ENCODE measurements around the gene AATK. TPM values are rescaled to one million over a fixed set of nuclear protein-coding genes. Genes with fewer than 3 reads are reported as not detected.

AATK gene
- total RNA-seq, 2 experiments from 2014 or later: 0.15 to 0.38 TPM

DNA sequence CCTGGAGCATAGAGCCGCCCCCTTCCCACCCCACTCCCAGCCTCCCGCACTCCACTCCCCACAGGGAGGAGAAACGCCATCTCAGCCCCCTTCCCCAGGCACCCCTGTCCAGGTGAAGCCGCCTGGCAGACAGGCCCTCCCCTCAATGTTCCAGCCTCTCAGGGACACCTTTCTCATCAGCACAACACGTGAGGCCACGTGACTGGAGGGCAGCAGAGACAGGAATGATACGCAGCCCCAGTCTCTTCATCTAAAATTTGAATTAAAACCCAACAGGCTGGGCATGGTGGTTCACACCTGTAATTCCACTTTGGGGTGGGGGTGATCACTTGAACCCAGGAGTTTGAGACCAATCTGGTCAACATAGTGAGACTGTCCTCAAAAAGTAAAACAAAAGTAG lies 20.2 kb upstream of the AATK start:
- ChIA-PET CTCF (no interaction called here), POLR2A (no interaction called here)

DNA sequence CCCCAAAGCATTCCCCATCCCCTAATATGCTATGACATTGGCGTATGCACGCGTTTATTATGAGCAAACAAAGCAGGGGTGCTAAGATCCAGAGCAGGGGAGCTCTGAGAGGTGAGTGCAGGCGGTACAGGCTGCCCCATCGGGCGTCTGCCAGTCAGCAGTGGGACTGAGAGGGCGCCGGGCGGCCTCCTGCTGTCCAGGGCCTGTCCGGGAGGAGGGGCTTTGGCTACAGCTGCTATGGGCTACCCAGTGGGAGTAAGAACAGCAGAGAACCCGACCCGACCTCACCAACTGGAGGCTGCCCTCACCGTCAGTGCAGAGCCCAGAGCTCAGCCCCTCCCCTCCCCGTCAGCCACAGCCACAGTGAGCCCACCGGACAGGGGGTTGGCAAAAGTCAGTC lies 18.5 kb upstream of the AATK start:
- ChIA-PET CTCF (no interaction called here), POLR2A (no interaction called here)

DNA sequence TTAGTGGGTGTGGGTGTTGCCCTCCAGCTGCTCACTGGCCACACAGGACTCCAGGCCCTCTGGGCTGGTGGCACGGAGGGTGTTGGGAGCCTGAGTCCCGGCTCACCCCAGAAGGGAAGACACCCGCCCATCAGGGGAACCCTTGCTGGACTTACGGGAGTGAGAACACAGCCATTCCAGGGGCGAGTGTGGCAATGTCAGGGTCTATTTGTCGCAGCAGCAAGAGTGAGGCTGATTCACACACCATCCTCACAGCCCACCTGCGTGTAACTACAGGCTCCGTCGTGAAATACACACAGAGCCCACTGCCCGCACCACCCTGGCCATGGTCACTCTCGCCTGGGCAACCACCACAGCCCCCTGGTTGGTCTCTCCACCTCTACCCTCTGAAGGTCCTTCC lies 17.8 kb upstream of the AATK start:
- ChIA-PET POLR2A (no interaction called here), CTCF (no interaction called here)

DNA sequence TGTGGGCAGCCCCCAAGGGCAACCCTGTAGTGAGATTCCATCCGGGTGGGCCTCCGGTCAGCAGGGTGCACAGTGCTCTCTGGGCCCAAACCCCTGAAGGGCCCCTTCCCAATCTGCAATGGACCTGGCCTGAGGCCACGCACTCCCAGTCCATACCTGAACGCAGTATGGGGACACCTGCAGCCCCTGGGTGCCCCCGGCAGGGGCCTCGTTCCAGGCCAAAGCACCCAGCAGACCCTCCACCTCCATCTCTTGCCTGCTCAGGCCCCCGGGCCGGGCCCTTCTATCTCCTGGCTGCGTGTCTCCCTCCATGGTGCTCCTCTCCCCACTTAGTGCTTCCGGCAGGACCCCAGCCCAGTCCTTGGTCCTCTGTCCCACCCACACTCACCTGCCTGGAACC lies 17.3 kb upstream of the AATK start:
- ChIA-PET POLR2A (no interaction called here), CTCF (no interaction called here)

DNA sequence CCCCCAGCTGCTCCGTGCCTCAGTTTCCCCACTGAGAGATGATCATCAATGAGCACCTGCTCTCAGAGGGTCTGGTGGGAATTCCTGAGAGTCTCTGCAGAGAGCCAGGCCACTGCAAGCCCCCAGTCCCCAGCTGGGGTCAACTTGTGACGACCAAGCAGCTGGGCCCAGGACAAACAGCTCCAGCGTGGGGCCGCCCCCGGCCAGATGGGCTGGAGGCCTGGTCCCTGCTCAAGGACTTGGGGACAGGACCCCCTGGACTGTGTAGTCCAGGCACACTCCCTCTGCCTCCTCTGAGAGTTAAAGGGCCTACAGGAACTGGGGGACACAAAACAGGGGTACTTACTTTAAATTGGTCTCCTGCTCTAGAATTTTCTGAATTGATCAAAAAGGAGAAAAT lies 16.6 kb upstream of the AATK start:
- ChIA-PET CTCF (no interaction called here), POLR2A (no interaction called here)

DNA sequence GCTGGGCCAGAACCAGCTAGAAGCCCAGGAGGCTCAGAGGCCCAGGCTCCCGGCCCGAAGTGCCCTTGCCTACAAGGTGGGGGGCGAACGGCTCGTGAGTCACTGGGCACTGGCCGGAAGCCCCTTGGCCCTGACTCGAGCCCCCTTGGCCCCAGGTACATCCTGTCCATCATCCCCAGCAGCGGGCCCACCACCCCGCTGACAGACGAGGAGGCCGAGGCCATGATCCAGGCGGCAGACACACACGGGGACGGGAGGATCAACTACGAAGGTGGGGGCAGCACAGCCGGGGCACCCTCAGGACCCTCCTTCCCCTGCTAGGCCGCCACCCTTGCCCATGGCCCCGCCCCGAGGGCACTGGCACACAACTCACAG lies 15.8 kb upstream of the AATK start:
- ChIA-PET CTCF (no interaction called here), POLR2A (no interaction called here)

DNA sequence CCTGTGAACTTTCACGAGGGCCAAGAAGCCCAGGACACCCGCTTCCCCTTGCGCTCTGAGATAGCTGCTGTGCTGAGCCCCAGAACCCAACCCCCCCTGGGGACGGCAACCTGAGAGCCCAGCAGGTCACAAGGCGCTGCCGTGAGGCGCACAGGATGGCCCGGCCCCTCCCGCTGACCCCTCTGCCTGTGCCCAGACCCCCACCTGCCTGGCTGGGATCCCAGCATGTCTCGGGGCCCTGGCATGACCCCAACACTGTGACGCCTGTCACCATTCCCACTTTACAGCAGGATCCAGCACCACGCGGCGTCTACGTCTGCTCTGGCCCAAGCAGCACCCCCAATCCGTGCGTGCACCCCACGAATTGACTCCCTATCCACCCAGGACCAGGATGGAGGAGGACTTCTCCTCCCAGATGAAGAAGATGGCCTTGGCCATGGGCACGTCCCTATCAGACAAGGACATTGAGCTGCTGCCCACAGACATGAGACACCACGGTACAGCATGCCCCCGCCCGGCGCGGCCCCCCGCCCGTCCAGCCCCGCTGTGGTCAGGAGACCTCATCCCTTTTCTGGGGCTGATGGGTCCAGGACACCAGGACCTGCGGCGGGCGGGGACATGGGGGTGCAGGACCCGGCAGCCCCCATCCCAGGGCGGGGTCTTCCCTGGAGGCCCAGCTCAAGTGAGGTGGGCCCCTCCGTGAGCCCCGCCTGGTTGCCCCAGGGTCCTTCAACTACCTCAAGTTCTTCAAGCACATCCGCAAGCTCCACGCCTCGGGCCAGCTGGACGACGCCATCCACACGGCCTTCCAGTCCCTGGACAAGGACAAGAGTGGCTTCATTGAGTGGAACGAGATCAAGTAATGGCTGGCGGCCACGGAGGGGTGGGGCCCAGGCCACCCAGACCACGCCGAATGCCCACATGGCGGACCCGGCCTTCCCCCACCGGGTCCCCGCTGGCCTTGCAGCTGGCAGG lies 15.1 kb upstream of the AATK start:
- ChIA-PET CTCF (no interaction called here), POLR2A (no interaction called here)

DNA sequence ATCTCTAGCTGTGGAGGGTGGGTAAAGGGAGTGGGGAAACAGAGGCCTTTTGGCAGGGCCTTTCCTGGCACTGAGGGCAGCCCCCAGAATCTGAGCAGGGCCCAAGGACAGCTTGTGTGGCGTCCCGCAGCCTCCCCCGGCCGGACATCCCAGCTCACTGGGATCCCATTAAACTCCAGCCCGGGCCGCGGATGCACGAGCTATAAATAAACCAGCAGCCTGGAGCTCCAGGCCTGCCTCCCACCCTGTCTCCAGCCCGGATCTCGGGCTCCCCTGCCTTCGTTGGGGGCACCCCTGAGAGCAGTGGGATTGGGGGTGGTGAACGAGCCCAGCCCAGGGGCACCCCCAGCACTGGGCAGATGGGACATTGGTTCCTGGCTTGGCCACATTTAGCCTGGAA lies 13.8 kb upstream of the AATK start:
- ChIA-PET POLR2A (no interaction called here), CTCF (no interaction called here)

DNA sequence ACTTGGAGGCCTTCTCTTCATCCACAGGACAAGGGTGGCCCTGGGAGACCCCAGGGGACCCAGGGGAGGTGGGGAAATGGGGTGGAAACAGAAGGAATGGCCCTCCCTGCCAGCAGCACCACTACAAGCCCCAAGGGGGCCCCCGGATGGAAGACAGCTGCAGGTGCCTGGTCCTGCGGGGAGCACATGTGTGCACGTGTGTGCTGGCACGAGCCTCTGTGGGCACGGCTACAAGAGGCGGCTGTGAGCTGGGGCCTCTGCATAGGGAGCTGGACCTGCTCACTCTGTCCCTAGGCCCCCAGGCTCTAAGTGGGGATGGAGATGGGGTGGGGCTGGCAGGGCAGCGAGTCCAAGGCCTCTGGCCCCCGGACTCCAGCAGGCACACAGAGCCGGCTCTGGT lies 13.2 kb upstream of the AATK start:
- ChIA-PET CTCF (interaction anchor here (1.0 kb wide), 2 partner anchors 22 to 604 kb away, joined by 3 read pairs; no protein-coding TSS in a partner anchor), POLR2A (no interaction called here)

DNA sequence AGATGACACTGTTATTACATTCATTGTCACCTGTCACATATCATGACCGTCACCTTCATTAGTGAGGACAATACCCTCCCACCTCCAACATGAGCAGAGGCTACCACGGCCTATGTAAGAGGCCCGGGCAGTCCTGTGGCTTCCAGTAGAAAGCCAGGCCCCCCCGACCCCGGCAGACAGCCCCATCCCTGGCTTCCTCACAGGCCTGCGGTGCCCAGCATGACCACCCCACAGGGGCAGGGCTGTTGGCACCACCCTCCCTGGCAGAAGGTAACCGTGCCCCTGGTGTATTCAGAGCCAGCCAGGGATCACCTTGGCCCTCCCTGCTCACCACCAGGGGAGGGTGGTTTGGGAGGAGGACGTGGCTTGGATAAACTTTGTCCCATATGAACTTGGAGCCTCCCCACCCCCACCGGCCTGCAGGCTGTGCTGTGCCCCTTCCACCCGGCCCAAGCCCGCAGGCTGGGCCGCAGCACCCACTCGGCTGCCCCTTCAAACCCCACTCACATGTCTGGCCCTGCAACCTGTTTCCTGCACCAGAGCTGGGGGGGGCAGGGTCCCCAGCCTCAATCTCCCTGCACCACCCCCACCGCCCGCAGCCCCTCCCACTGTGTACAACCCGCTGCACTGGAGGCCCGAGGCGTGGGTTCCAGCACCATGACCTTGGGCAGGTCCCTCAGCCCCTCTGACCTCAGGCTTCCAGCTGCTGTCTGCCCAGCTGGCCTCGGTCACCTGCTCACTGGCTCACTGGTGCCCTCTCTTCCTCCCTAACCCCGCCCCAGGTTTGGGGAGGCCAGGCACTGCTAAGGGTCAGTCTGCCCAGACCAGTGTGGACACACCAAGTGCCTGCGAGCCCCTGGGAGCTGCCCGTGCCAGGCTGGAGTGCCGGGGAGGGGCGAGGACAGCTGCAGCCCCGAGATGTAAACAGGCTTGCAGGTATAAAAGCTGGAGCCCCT lies 12.4 kb upstream of the AATK start:
- POLR2A ChIA-PET: no interaction called here
- CTCF ChIA-PET: interaction anchor here (1.0 kb wide), 2 partner anchors 22 to 603 kb away, joined by 3 read pairs; no protein-coding TSS in a partner anchor

DNA sequence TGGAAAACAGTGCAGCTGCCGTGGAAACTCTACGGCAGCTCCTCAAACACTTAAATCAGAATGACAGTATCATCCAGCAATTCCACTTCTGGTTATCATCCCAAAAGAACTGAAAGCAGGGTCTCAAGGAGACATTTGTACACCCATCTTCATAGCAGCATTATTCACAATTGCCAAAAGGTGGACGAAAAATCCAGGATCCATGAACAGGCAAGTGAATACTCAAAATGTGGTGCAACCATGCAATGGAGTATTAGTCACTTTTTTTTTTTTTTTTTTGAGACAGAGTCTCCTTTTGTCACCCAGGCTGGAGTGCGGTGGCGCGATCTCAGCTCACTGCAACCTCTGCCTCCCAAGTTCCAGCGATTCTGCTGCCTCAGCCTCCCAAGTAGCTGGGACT lies 10.6 kb upstream of the AATK start:
- ChIA-PET CTCF (interaction anchor here (0.7 kb wide), 1 partner anchor 75 kb away, joined by 5 read pairs; no protein-coding TSS in a partner anchor), POLR2A (no interaction called here)

DNA sequence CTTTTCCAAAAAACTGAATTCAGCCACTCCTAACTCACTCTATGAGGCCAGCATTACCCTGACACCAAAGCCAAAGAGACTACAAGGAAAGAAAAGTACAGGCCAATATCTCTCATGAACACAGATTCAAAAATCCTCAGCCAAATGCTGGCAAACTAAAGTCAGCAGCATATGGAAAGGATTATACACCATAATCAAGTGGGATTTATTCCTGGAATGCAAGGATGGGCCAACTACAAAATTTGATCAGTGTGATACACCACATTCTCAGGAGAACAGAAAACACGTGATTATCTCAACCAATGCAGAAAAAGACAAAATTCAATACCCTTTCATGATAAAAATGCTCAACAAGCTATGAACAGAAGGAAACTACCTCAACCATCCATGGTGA lies 7.7 kb upstream of the AATK start:
- CTCF ChIA-PET: no interaction called here

DNA sequence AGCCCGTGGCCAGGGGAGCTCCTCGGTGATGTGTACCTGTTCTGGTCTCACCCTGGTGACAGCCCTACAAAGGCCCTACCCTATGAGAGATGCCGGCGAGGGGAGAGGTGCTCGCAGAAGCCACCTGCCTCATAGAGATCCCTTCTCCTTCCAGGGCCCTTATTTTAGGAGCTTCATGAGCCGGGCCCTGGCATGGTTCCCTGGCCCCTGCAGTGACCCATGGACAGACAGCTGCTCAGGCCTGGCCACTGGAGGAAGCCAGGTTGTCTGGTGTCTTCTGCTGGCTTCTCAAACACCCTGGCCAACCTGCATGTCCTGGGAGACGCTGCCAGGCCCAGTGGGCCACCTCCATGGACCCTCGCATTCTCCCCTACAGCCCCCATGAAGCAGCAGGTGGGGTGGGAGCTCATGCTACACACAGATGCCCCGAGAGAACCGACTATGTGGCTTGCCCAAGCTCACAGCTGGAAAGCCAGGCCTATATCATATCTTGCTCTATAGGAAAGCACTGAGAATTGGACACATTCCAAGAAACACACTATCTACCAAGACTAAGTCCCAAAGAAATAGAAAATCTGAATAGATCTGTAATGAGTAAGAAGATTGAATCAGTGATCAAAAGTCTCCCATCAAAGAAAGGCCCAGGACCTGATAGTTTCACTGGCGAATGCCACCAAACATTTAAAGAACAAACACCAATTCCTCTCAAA lies 7.2 kb upstream of the AATK start:
- ChIA-PET POLR2A (no interaction called here), CTCF (interaction anchor here (0.8 to 0.9 kb wide), 2 partner anchors 33 to 136 kb away, joined by 3 read pairs; no protein-coding TSS in a partner anchor)

More for the DNA sequence above, 7.7 kb upstream of the AATK start:
- POLR2A ChIA-PET: no interaction called here

DNA sequence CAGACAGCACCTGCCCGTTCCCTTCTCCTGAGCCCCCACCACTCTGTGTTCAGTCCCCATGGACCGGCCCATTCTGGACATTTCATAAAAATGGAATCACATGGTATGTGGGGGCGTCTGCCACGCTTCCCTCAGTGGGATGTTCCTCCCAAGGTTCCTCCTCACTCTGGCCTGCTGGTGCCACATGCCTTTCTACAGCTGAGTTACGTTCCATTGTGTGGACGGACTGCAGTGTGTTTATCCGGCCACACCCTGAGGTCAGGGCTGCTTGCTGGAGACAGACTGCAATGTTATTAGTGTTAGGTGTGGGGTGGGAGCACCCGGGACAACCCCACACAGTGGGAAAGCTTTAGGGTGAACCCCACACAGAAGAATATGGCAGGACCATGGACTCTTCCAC lies 5.9 kb upstream of the AATK start:
- CTCF ChIA-PET: no interaction called here
- POLR2A ChIA-PET: no interaction called here

DNA sequence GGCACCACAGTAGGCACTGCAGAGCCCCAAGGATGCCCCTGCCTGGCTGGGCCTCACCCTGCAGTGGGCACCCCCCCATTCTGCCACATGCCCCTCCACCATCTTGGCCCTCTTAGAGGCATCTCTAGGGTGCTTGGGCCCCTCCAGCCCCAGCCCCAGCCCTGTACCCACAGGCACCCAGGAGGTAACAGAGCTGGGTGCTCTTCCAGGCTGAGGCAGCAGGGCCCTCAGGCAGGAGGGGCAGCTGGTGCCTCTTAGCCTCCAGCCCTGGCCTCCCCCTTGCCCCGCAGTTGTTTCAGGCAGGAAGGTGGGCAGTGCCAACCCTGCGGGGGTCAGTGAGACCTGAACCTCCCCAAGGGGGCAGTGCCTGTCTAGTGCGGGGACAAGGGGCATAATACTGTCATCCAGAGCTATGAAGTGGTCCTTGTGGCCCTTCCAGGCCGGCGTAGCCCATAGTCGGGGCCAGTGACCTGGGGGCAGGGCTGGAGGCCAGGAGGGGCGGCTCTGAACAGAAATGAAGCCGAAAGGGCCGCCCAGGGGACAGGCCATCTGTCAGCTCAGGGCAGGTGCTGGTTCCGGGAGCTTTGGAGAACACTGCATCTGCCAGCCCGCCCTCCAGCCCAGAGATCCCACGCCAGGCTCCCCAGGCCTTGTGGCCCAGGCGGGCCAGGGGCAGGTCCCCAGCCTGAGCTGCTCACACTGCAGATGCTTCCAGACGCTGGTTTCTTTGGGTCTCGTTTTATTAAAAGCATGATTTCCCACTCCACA lies 4.9 kb upstream of the AATK start:
- POLR2A ChIA-PET: no interaction called here
- CTCF ChIA-PET: no interaction called here

DNA sequence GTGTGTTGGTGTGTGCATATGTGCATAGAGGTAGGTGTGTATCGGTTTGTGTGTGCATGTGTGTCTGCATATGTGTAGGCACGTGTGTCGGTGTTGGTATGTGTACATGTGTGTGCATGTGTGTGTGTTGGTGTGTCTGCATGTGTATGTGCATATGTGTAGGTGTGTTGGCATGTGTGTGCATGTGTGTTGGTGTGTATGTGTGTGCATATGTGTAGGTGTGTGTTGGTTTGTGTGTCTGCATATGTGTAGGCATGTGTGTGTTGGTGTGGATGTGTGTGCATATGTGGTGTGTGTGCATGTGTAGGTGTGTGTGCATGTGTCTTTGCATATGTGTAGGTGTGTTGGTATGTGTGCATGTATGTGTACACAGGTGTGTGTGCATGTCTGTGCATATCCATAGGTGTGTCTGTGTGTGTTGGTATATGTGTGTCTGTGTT lies 3.9 kb upstream of the AATK start:
- CTCF ChIA-PET: no interaction called here

DNA sequence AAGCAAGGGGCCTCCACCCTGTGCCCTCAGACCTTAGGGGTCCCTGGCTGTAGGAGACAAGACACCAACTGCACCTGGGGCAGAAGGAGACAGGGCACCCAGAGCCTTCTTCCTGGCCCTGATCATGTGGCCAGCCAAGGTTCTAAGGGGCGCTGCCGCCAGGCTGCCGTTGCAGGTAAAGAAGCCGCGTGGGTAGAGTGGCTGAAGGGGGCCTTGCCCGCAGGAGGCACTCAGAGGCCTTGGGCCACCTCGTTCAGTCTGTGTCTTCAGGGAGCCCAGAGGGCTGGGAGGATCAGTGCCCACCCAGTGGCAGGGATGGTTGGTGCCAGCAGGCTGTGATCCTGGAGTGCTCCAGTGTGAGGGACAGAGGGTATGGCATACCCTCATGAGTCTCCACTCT lies 1.6 kb upstream of the AATK start:
- CTCF ChIA-PET: no interaction called here
- POLR2A ChIA-PET: no interaction called here

More for the DNA sequence above, 3.9 kb upstream of the AATK start:
- POLR2A ChIA-PET: no interaction called here

DNA sequence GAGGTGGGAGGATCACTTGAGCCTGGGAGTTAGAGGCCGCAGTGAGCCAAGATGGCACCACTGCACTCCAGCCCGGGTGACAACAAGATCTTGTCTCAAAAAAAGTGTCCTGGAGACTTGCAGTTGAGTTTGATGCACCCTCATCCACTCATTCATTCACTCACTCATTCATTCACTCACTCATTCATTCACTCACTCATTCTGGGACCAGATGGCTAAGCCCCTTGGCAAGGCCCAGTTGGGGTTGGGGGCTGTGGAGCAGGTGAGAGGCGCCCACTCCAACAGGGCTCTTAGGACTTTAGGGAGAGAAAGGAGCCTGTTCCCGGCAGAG lies 1.1 kb upstream of the AATK start:
- CTCF ChIA-PET: no interaction called here
- POLR2A ChIA-PET: no interaction called here

DNA sequence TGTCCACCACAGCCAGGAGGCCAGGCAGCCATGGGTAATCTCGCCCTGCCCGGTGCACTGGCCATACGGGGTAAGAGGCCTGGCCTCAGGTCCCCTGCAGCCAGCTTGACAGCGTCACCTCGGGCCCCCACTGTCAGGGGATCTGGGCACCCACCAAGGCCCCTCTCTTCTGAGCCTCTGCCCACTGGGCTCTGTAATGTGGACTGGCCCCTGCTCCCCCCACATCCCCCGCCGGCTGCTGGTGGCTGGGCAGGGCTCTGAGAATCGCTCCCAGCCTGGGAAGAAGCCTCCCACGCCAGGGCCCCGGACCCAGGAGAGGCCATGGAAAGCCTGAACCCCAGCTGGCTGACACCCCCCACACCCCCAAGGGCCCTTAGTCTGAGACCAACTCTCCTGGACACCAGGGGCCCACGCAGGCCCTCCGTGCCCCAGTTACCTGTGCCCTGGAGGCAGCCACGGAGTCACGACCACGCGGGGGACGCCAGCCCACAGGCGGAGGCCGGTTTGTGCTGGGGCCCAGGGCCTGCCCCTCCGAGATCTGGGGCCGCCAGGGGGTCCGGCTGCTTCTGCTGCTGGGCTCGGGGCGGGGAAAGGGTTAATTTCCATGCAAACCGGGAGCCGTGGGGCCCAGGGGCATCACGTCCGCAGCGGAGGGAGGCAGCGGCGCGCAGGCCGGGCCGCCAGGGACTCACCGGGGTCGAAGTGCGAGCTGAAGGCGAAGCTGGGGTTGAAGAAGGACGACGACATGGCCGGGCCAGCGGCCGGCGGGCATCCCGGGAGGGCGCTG lies 582 bp downstream of the AATK start, which contains the start of gene PVALEF:
PVALEF (plus strand) TSS at position 262 of the 787 bp plus-strand sequence. CDS start 15,720 bp downstream, outside the sequence.
- CTCF ChIA-PET: no interaction called here
- POLR2A ChIA-PET: no interaction called here
